CD14-positive monocyte (primary cell): Measurements from ENCODE around the gene PUM2. TPM values are rescaled to one million over a fixed set of nuclear protein-coding genes. Genes with fewer than 3 reads are reported as not detected.

ENCODE experiments used
- DNase-seq, 3 donors: peaks; one replicate each; pipeline ENCODE4 v3.0.0-alpha.2; 2011 to 2022
- H2AFZ ChIP-seq: 2 replicates; pipeline ENCODE4 v1.6.0; 2012; ENCODE audit warnings: mild to moderate bottlenecking, low read depth, low read length, inconsistent platforms; ENCODE audit not compliant: insufficient read depth, poor library complexity, severe bottlenecking
- H3K27ac ChIP-seq, 2 donors: 1 replicate in 1 of 2; 2 replicates in 1 of 2; pipeline ENCODE4 v1.5.1; 2012 to 2013; ENCODE audit warnings: low read length in 2 of 2, control low read depth in 1 of 2, inconsistent platforms in 1 of 2, low read depth in 1 of 2, mild to moderate bottlenecking in 1 of 2
- H3K27me3 ChIP-seq, 2 donors: one replicate each; pipeline versions ENCODE4 v1.6.0 to v1.6.1; 2011 to 2013; ENCODE audit warnings: low read length in 2 of 2; ENCODE audit not compliant: control insufficient read depth in 2 of 2, insufficient read depth in 2 of 2
- H3K36me3 ChIP-seq, 2 donors: replicated peaks in 1 of 2; 1 replicate in 1 of 2; 2 replicates in 1 of 2; pipeline versions ENCODE4 v1.5.1 to v1.6.1; 2012 to 2013; ENCODE audit warnings: low read length in 2 of 2, control low read depth in 1 of 2, inconsistent platforms in 1 of 2, mild to moderate bottlenecking in 1 of 2; ENCODE audit not compliant: insufficient read depth in 2 of 2, control insufficient read depth in 1 of 2
- H3K4me1 ChIP-seq, 2 donors: 1 replicate in 1 of 2; 2 replicates in 1 of 2; pipeline versions ENCODE4 v1.5.1 to v1.6.1; 2012 to 2013; ENCODE audit warnings: low read length in 2 of 2, control low read depth in 1 of 2, inconsistent platforms in 1 of 2, mild to moderate bottlenecking in 1 of 2, moderate library complexity in 1 of 2; ENCODE audit not compliant: insufficient read depth in 2 of 2, control insufficient read depth in 1 of 2
- H3K4me2 ChIP-seq: replicated peaks from 2 replicates; pipeline ENCODE3; 2012; ENCODE audit warnings: low read length, moderate library complexity, mild to moderate bottlenecking; ENCODE audit not compliant: poor library complexity, severe bottlenecking; ENCODE audit errors: extremely low read depth
- H3K4me3 ChIP-seq, 3 experiments: fragments of 200-600 bp in 1 of 3; sonication (generic) in 1 of 3; replicated peaks in 1 of 3; 1 replicate in 2 of 3; 2 replicates in 1 of 3; pipeline ENCODE4 v1.5.1; 2011 to 2013; ENCODE audit warnings: low read length in 3 of 3, mild to moderate bottlenecking in 3 of 3, control low read depth in 2 of 3, low read depth in 2 of 3, inconsistent platforms in 1 of 3, moderate library complexity in 1 of 3
- H3K79me2 ChIP-seq: 2 replicates; pipeline ENCODE4 v1.6.0; 2012; ENCODE audit warnings: mild to moderate bottlenecking, control low read depth, inconsistent platforms, low read length, moderate library complexity; ENCODE audit not compliant: insufficient read depth
- H3K9ac ChIP-seq: 2 replicates; pipeline ENCODE4 v1.6.0; 2017; ENCODE audit warnings: low read length, mild to moderate bottlenecking; ENCODE audit not compliant: insufficient read depth, poor library complexity, severe bottlenecking
- H3K9me3 ChIP-seq, 2 donors: replicated peaks in 1 of 2; 1 replicate in 1 of 2; 2 replicates in 1 of 2; pipeline versions ENCODE4 v1.5.1 to v1.6.1; 2012 to 2013; ENCODE audit warnings: low read length in 2 of 2, control low read depth in 1 of 2; ENCODE audit not compliant: control insufficient read depth in 1 of 2, insufficient read depth in 1 of 2
- H4K20me1 ChIP-seq: 2 replicates; pipeline ENCODE4 v1.6.0; 2012; ENCODE audit warnings: mild to moderate bottlenecking, low read length, control low read depth, moderate library complexity; ENCODE audit not compliant: insufficient read depth
- H3K27ac Mint-ChIP-seq, 7 donors: one replicate each; pipeline ENCODE4 v1.8.0; 2020; ENCODE audit warnings: mild to moderate bottlenecking in 7 of 7, mixed read lengths in 7 of 7, moderate library complexity in 6 of 7, inconsistent platforms in 2 of 7
- H3K27me3 Mint-ChIP-seq, 3 donors: one replicate each; pipeline ENCODE4 v1.8.0; 2021 to 2022; ENCODE audit warnings: low read depth in 3 of 3, mild to moderate bottlenecking in 3 of 3, mixed read lengths in 3 of 3, moderate library complexity in 3 of 3, inconsistent platforms in 1 of 3
- H3K36me3 Mint-ChIP-seq, 2 donors: one replicate each; pipeline ENCODE4 v1.8.0; 2020; ENCODE audit warnings: mixed read lengths in 2 of 2, inconsistent platforms in 1 of 2, mild to moderate bottlenecking in 1 of 2
- H3K4me1 Mint-ChIP-seq: one replicate; pipeline ENCODE4 v1.8.0; 2020; ENCODE audit warnings: mild to moderate bottlenecking, mixed read lengths
- H3K4me3 Mint-ChIP-seq, 2 donors: one replicate each; pipeline ENCODE4 v1.8.0; 2020; ENCODE audit warnings: mild to moderate bottlenecking in 2 of 2, mixed read lengths in 2 of 2, moderate library complexity in 1 of 2
- H3K9me3 Mint-ChIP-seq, 7 donors: one replicate each; pipeline ENCODE4 v1.8.0; 2020 to 2022; ENCODE audit warnings: mixed read lengths in 7 of 7, mild to moderate bottlenecking in 6 of 7, moderate library complexity in 6 of 7, inconsistent platforms in 2 of 7
- WGBS: methylation state at CpG from one replicate; pipeline ENCODE4 v1.1.5; 2013; ENCODE audit warnings: missing lambda C conversion rate; ENCODE audit not compliant: insufficient coverage; 5-methylcytosine and 5-hydroxymethylcytosine counted together
- intact Hi-C, 2 donors: fragments of 100-400 bp; cut with micrococcal nuclease; formaldehyde crosslinking; loops; one replicate each; pipeline versions ENCODE4 v1.15.0 to v1.15.1; 2023
- polyA plus RNA-seq, 3 donors: library from polyadenylated mRNA; depleted of rRNA in 1 of 3; unstranded in 2 of 3; stranded (reverse) in 1 of 3; fragments of 300-500 nt in 2 of 3; fragments of >200 nt in 1 of 3; fragmentation: Illumina TruSeq in 2 of 3; gene quantifications; 1 replicate in 2 of 3; 2 replicates in 1 of 3; pipeline ENCODE4 v1.2.3, GENCODE V29; 2012 to 2021
- small RNA-seq: library from RNA; depleted of rRNA; stranded (forward); fragments of <200 nt; gene quantifications from one replicate; pipeline ENCODE3, GENCODE V24; 2012; ENCODE audit warnings: low read depth; ENCODE audit not compliant: insufficient read length
- TF ChIP-seq, protein P1 (sequence below): fragments of 200-600 bp; IDR thresholded peaks from one replicate; pipeline ENCODE4 v1.8.0; 2022; ENCODE audit warnings: antibody characterized with exemption, mild to moderate bottlenecking

PUM2 gene
- polyA plus RNA-seq, 3 donors = 7.2 to 22.4 (median 8.3) TPM

GRCh38 chr2:20198796-20199632, 151.6 kb downstream of the PUM2 start:
- H3K4me2 ChIP-seq = no peak overlapping the region
- H3K4me3 ChIP-seq = no peak overlapping the region
- TF ChIP-seq, protein P1, sequence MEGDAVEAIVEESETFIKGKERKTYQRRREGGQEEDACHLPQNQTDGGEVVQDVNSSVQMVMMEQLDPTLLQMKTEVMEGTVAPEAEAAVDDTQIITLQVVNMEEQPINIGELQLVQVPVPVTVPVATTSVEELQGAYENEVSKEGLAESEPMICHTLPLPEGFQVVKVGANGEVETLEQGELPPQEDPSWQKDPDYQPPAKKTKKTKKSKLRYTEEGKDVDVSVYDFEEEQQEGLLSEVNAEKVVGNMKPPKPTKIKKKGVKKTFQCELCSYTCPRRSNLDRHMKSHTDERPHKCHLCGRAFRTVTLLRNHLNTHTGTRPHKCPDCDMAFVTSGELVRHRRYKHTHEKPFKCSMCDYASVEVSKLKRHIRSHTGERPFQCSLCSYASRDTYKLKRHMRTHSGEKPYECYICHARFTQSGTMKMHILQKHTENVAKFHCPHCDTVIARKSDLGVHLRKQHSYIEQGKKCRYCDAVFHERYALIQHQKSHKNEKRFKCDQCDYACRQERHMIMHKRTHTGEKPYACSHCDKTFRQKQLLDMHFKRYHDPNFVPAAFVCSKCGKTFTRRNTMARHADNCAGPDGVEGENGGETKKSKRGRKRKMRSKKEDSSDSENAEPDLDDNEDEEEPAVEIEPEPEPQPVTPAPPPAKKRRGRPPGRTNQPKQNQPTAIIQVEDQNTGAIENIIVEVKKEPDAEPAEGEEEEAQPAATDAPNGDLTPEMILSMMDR = no peak
- H3K36me3 ChIP-seq = no peaks in the 10 kb centered on the region
- WGBS = 90% methylated on average over 7 of the region's 14 CpGs
- H3K4me1 Mint-ChIP-seq = no peaks in the 10 kb centered on the region
- no peak overlapping the region for H3K27ac Mint-ChIP-seq
- no peaks in the 10 kb centered on the region for H3K9me3 ChIP-seq
- no peaks in the 10 kb centered on the region for H3K27me3 ChIP-seq
- no peaks in the 10 kb centered on the region for H3K9me3 Mint-ChIP-seq
- no peaks in the 10 kb centered on the region for H3K36me3 Mint-ChIP-seq
- H3K27me3 Mint-ChIP-seq = peaks cover 0 to 4% (median 3%) of the 10 kb centered on the region in 3 donors
- H3K4me1 ChIP-seq = no peaks in the 10 kb centered on the region
- no peak overlapping the region for H3K9ac ChIP-seq
- no peaks in the 10 kb centered on the region for H3K79me2 ChIP-seq
- intact Hi-C loops = no loop called here
- no peak for DNase-seq
- no peak overlapping the region for H3K27ac ChIP-seq
- no peak overlapping the region for H2AFZ ChIP-seq
- no peak overlapping the region for H3K4me3 Mint-ChIP-seq
- no peaks in the 10 kb centered on the region for H4K20me1 ChIP-seq

Small RNAs within 50 kb of the gene (small RNA-seq; reads per million reads assigned to genes)
- not detected for gene RNU7-113P

Other genes starting within 250 kb of the PUM2 start
- gene SDC1, start 125.7 kb downstream of the PUM2 start, polyA plus RNA-seq = not detected
- gene RHOB, start 96.2 kb upstream of the PUM2 start, polyA plus RNA-seq = 100 to 1,000 TPM in 1 of 3 donors, 10 to 100 TPM in 2; 43.3 to 602 (median 66.3) TPM